Fibroblast of lung (primary cell): ENCODE data around the gene GREB1. TPM values are rescaled to one million over a fixed set of nuclear protein-coding genes. Genes with fewer than 3 reads are reported as not detected.
A peak's percentile ranks its signal among the peaks of the same experiment; 100 is the strongest.

ENCODE experiments used
- DNase-seq, 2 donors: peaks; one replicate each; pipeline versions ENCODE4 v3.0.0 to v3.0.0-alpha.2; 2010; ENCODE audit warnings: low read depth in 2 of 2
- H2AFZ ChIP-seq: 2 replicates; pipeline ENCODE4 v1.5.1; 2012; ENCODE audit warnings: low read length, control low read depth, inconsistent platforms
- H3K27ac ChIP-seq: 2 replicates; pipeline ENCODE4 v1.5.1; 2011; ENCODE audit warnings: low read length, control low read depth; ENCODE audit not compliant: insufficient read depth
- H3K27me3 ChIP-seq: 2 replicates; pipeline ENCODE4 v1.5.1; 2011; ENCODE audit warnings: mild to moderate bottlenecking, low read length; ENCODE audit not compliant: control insufficient read depth, insufficient read depth
- H3K36me3 ChIP-seq: 2 replicates; pipeline ENCODE4 v1.5.1; 2011; ENCODE audit warnings: low read length; ENCODE audit not compliant: control insufficient read depth, insufficient read depth
- H3K4me1 ChIP-seq: 2 replicates; pipeline ENCODE4 v1.5.1; 2011; ENCODE audit warnings: low read length; ENCODE audit not compliant: control insufficient read depth, insufficient read depth; ENCODE audit errors: extremely low read depth
- H3K4me2 ChIP-seq: 2 replicates; pipeline ENCODE4 v1.5.1; 2011; ENCODE audit warnings: low read length, control low read depth; ENCODE audit not compliant: insufficient read depth; ENCODE audit errors: extremely low read depth
- H3K4me3 ChIP-seq, 4 experiments: fragments of 200-600 bp in 1 of 4; sonication (generic) in 1 of 4; replicated peaks in 1 of 4; 2 replicates each; pipeline ENCODE4 v1.5.1; 2011 to 2016; ENCODE audit warnings: low read length in 4 of 4, low read depth in 3 of 4, mild to moderate bottlenecking in 3 of 4, control low read depth in 2 of 4, inconsistent platforms in 1 of 4, mixed read lengths in 1 of 4; ENCODE audit not compliant: insufficient read depth in 1 of 4; ENCODE audit errors: control extremely low read depth in 1 of 4
- H3K79me2 ChIP-seq: 2 replicates; pipeline ENCODE4 v1.5.1; 2012; ENCODE audit warnings: mild to moderate bottlenecking, low read length, inconsistent platforms; ENCODE audit not compliant: control insufficient read depth, insufficient read depth
- H3K9ac ChIP-seq: 2 replicates; pipeline ENCODE4 v1.5.1; 2011; ENCODE audit warnings: mild to moderate bottlenecking, low read length, control low read depth; ENCODE audit not compliant: insufficient read depth
- H3K9me3 ChIP-seq: 2 replicates; pipeline ENCODE4 v1.5.1; 2012; ENCODE audit warnings: low read depth, low read length; ENCODE audit not compliant: control insufficient read depth, insufficient read depth
- H4K20me1 ChIP-seq: 2 replicates; pipeline ENCODE4 v1.5.1; 2011; ENCODE audit warnings: low read length; ENCODE audit not compliant: control insufficient read depth, insufficient read depth; ENCODE audit errors: extremely low read depth
- CTCF ChIP-seq, 2 donors: IDR thresholded peaks in 1 of 2; conservative IDR thresholded peaks in 1 of 2; 1 replicate in 1 of 2; 2 replicates in 1 of 2; pipeline ENCODE4 v1.5.1; 2011 to 2012; ENCODE audit warnings: low read length in 2 of 2, control low read depth in 1 of 2, inconsistent platforms in 1 of 2, low read depth in 1 of 2, mild to moderate bottlenecking in 1 of 2
- EZH2 ChIP-seq: IDR thresholded peaks from 2 replicates; pipeline ENCODE4 v1.5.1; 2012; ENCODE audit warnings: low read length, control low read depth, mild to moderate bottlenecking; ENCODE audit errors: missing control alignments
- polyA plus RNA-seq, 2 donors: library from polyadenylated mRNA; depleted of rRNA in 1 of 2; stranded (reverse) in 1 of 2; unstranded in 1 of 2; fragments of >200 nt; gene quantifications; 2 replicates each; pipeline ENCODE4 v1.2.1, GENCODE V29; 2011 to 2012; ENCODE audit warnings: missing spikeins in 1 of 2
- total RNA-seq: library from RNA; depleted of rRNA; stranded (reverse); fragments of >200 nt; gene quantifications from 2 replicates; pipeline ENCODE4 v1.2.1, GENCODE V29; 2014

Gene GREB1
- total and polyA plus RNA-seq, 2 donors (not counting 1 experiment from before 2014, with no cell fraction given), result 0.06 to 2.0 TPM

- no peaks in the 10 kb centered on the region for H3K36me3 ChIP-seq
- H3K9ac ChIP-seq, result no peak overlapping the region
- H3K27me3 ChIP-seq, result peaks cover 5% of the 10 kb centered on the region
- H3K4me3 ChIP-seq, result no peak overlapping the region
- no peak overlapping the region for H2AFZ ChIP-seq
- no peaks in the 10 kb centered on the region for H3K79me2 ChIP-seq
- no peak overlapping the region for H3K4me2 ChIP-seq
- no peak for DNase-seq
- no peaks in the 10 kb centered on the region for H4K20me1 ChIP-seq
- no peaks in the 10 kb centered on the region for H3K9me3 ChIP-seq
- TF ChIP-seq EZH2, result peak; percentile 10
- TF ChIP-seq CTCF (conservative IDR thresholded peaks at IDR 0.05 in 1 of 2, IDR thresholded peaks at IDR 0.05 in 1 of 2; ENCODE audit: low read depth in 1 of 2, low read length in 2 of 2), result no peak
- H3K4me1 ChIP-seq, result peaks cover 20% of the 10 kb centered on the region
- no peak overlapping the region for H3K27ac ChIP-seq
Measured at GRCh38 chr2:11677136-11678055, 143.6 kb downstream of the GREB1 start.

GRCh38 chr2:11678306-11678960 is 144.6 kb downstream of the GREB1 start:
- no peak for DNase-seq
- no peak overlapping the region for H2AFZ ChIP-seq
- TF ChIP-seq EZH2 (no peak), CTCF (conservative IDR thresholded peaks at IDR 0.05 in 1 of 2, IDR thresholded peaks at IDR 0.05 in 1 of 2; ENCODE audit: low read depth in 1 of 2, low read length in 2 of 2) (no peak)
- H3K9ac ChIP-seq, result no peak overlapping the region
- H4K20me1 ChIP-seq, result no peaks in the 10 kb centered on the region
- H3K27me3 ChIP-seq, result peaks cover 5% of the 10 kb centered on the region
- H3K4me3 ChIP-seq, result no peak overlapping the region
- peaks cover 20% of the 10 kb centered on the region for H3K4me1 ChIP-seq
- H3K9me3 ChIP-seq, result no peaks in the 10 kb centered on the region
- H3K4me2 ChIP-seq, result no peak overlapping the region
- no peaks in the 10 kb centered on the region for H3K36me3 ChIP-seq
- no peak overlapping the region for H3K27ac ChIP-seq
- H3K79me2 ChIP-seq, result no peaks in the 10 kb centered on the region

GRCh38 chr2:11679016-11679415 is 145.2 kb downstream of the GREB1 start:
- Histone ChIP-seq H3K27ac (no peak overlapping the region), H3K4me2 (no peak overlapping the region), H3K36me3 (no peaks in the 10 kb centered on the region), H3K4me1 (peaks cover 20% of the 10 kb centered on the region), H3K4me3 (no peak overlapping the region), H4K20me1 (no peaks in the 10 kb centered on the region), H3K9me3 (no peaks in the 10 kb centered on the region), H3K27me3 (peaks cover 5% of the 10 kb centered on the region), H2AFZ (no peak overlapping the region), H3K9ac (no peak overlapping the region), H3K79me2 (no peaks in the 10 kb centered on the region)
- TF ChIP-seq EZH2, result no peak
- no peak for TF ChIP-seq CTCF (conservative IDR thresholded peaks at IDR 0.05 in 1 of 2, IDR thresholded peaks at IDR 0.05 in 1 of 2; ENCODE audit: low read depth in 1 of 2, low read length in 2 of 2)
- no peak for DNase-seq
